ENCODE results near the gene CACNA2D1. TPM values are rescaled to one million over a fixed set of nuclear protein-coding genes. Genes with fewer than 3 reads are reported as not detected.

The CACNA2D1 gene
- total RNA-seq, 1 experiment from 2014 or later: 9.8 TPM

GRCh38 chr7:82209179-82209747 lies 234.3 kb downstream of the CACNA2D1 start:
- ChIA-PET POLR2A (no interaction called here), CTCF (no interaction called here)
- BruUV-seq (replicated peaks): no TSS peak
- intact Hi-C loops (cut with micrococcal nuclease; ENCODE audit: unreplicated experiment): no loop called here
- no peak overlapping the region for H3K27ac ChIP-seq (ENCODE audit: low read length)
- no peak for ATAC-seq
- H3K9me3 ChIP-seq (ENCODE audit: control insufficient read depth, insufficient read depth, low read depth, low read length): no peaks in the 10 kb centered on the region
- no peaks in the 10 kb centered on the region for H3K27me3 ChIP-seq (ENCODE audit: control insufficient read depth, insufficient read depth, low read length)
- TF ChIP-seq SIN3A (IDR thresholded peaks at IDR 0.05; ENCODE audit: borderline replicate concordance, insufficient read depth, low read depth, low read length): no peak
- no peak for TF ChIP-seq TCF7L2 (IDR thresholded peaks at IDR 0.05; ENCODE audit: low read depth, low read length)
- no peak for TF ChIP-seq REST (IDR thresholded peaks at IDR 0.05; ENCODE audit: insufficient read depth in 1 of 2, low read depth in 2 of 2, low read length in 1 of 2)
- TF ChIP-seq CTCF (IDR thresholded peaks at IDR 0.05): no peak
- TF ChIP-seq POLR2AphosphoS5 (IDR thresholded peaks at IDR 0.05; ENCODE audit: low read depth, low read length): no peak
- H3K4me1 ChIP-seq (ENCODE audit: control insufficient read depth, insufficient read depth, low read length): no peaks in the 10 kb centered on the region
- DNase-seq (ENCODE audit: low read depth, low spot score): no peak
- H3K4me3 ChIP-seq (ENCODE audit: low read depth in 2 of 2, low read length in 2 of 2): no peak overlapping the region
- in situ Hi-C loops (cut with HindIII; ENCODE audit: low pct_unique_long_range_greater_than_20kb, low sequenced_read_pairs): no loop called here
- H3K36me3 ChIP-seq (ENCODE audit: control insufficient read depth, insufficient read depth, low read length): no peaks in the 10 kb centered on the region

GRCh38 chr7:82204694-82205093 lies 238.9 kb downstream of the CACNA2D1 start:
- Histone ChIP-seq H3K9me3 (ENCODE audit: control insufficient read depth, insufficient read depth, low read depth, low read length) (no peaks in the 10 kb centered on the region), H3K27me3 (ENCODE audit: control insufficient read depth, insufficient read depth, low read length) (no peaks in the 10 kb centered on the region), H3K36me3 (ENCODE audit: control insufficient read depth, insufficient read depth, low read length) (no peaks in the 10 kb centered on the region), H3K4me3 (ENCODE audit: low read depth in 2 of 2, low read length in 2 of 2) (no peak overlapping the region), H3K27ac (ENCODE audit: low read length) (no peak overlapping the region), H3K4me1 (ENCODE audit: control insufficient read depth, insufficient read depth, low read length) (no peaks in the 10 kb centered on the region)
- intact Hi-C loops (cut with micrococcal nuclease; ENCODE audit: unreplicated experiment) (no loop called here), in situ Hi-C loops (cut with HindIII; ENCODE audit: low pct_unique_long_range_greater_than_20kb, low sequenced_read_pairs) (no loop called here)
- DNase-seq (ENCODE audit: low read depth, low spot score) (no peak), ATAC-seq (no peak)
- CTCF ChIA-PET: no interaction called here
- BruUV-seq (replicated peaks): no TSS peak
- POLR2A ChIA-PET: no interaction called here
- TF ChIP-seq TCF7L2 (IDR thresholded peaks at IDR 0.05; ENCODE audit: low read depth, low read length) (no peak), CTCF (IDR thresholded peaks at IDR 0.05) (no peak), POLR2AphosphoS5 (IDR thresholded peaks at IDR 0.05; ENCODE audit: low read depth, low read length) (no peak), SIN3A (IDR thresholded peaks at IDR 0.05; ENCODE audit: borderline replicate concordance, insufficient read depth, low read depth, low read length) (no peak), REST (IDR thresholded peaks at IDR 0.05; ENCODE audit: insufficient read depth in 1 of 2, low read depth in 2 of 2, low read length in 1 of 2) (no peak)
